Activated T-cell treated with anti-CD3 and anti-CD28 coated beads for 48 hours (primary cell): ENCODE measurements around the gene PRPS1.
"Not testable (repeated sequence)": the region's sequence is repeated elsewhere in the genome, so short reads cannot be mapped to it uniquely, and the experiment has no call there.

Experiments
- DNase-seq: peaks from one replicate; pipeline ENCODE4 v3.0.0-alpha.2; 2020; ENCODE audit warnings: low read depth

The PRPS1 gene

DNA sequence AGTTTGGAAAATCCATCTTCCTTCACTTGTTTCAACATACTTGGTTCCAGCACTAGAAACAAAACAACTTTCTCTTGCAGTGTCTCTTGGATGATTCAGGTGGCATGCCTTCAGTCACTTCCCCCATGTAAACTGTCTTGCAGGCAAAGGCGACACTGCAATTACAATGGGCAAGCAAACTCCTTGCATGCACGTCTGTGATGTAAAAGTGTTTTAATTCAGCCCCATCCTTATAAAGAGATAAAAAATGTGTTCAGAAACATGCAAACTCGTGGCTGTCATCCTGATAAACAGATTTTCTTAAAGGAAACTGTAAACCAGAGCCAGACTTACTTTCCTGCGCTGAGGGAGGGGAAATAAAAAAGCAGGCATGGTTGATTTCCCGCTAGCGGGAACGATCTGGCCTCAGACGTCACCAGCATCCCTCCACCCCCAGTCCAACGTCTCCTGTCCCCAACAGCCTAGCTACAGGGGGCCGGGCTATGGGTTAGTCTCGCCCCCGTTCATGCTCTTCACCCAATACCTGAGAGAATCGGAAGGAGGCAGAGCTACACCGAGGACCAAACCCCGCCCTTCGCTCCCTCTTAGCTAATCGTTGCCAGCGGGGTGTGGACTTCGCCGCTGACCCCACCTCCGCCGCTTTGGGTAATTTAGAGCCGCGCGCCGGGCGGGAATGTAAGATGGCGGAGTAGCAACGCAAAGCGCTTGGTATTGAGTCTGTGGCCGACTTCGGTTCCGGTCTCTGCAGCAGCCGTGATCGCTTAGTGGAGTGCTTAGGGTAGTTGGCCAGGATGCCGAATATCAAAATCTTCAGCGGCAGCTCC is at the start of gene PRPS1:
TSS of gene PRPS1 (plus strand) at position 673 of the 824 bp plus-strand sequence. CDS start at position 792, 119 bp downstream.
- peak; percentile 81 for DNase-seq

DNA sequence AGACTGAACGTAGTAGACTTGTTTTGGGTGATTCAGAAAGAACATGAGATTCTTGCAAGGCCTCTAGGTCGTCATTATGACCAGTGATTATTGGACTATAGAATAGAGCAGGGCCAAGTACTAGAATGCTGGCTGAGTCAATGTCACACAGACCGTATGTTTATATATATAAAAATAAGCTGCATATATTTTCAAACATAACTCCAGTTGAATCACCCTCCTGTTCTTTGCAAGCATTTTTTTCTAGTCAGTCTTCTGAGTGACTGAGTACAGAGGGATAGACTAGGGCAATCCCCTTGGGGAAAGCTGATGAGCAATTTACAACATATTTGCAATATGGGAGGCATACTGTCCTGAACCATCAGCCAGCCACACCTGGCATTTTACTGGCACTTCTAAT is 48.4 kb upstream of the PRPS1 start:
- DNase-seq = no peak

DNA sequence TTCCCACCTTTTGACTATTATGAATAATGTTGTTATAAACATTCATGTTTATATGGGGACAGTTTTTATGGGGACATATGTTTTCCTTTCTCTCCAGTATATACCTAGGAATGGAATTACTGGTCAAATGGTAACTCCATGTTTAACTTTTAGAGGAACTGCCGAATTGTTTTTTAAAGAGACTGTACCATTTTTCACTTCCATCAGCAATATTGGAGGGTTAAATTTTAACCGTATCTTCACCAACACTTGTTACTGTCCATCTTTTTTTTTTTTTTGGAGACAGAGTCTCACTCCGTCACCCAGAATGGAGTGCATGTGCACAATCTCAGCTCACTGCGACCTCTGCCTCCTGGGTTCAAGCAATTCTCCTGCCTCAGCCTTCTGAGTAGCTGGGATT is 46.4 kb upstream of the PRPS1 start:
- no peak for DNase-seq

DNA sequence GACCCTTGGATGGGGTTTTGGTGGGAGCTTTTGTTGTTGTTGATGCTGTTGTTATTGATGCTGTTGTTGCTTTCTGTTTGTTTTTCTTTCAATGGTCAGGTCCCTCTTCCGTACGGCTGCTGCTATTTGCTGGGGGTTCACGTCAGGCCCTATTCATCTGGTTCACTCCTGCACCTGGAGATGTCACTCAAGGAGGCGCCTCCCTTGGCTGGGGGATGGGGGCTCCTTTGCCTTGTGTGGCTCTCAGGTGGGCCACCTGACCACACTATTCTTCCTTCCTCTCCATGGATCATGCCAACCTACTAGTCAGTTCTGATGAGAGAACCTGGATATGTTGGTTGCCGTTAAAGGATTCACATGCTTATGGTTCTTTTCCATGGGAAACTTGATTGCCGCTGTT is 39.1 kb upstream of the PRPS1 start:
- no peak for DNase-seq

DNA sequence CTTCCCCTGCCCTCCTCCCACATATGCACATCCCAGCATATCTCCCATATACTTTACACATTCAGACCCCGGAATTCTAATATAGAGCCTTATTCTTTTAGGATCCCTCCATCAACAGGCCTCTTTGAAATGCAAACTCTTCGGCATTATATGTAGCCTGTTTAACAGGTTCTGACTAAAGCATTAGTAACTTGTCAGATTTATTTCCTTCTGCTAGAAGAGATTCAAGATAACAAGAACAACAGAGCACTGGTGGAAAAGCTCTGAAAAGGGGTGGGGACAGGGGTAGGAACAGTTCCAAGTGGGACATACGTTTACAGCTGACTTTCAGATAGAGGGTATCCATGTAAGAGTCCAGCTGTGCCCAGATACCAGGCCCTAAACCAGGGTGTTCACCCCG is 31.7 kb upstream of the PRPS1 start:
- DNase-seq = no peak

DNA sequence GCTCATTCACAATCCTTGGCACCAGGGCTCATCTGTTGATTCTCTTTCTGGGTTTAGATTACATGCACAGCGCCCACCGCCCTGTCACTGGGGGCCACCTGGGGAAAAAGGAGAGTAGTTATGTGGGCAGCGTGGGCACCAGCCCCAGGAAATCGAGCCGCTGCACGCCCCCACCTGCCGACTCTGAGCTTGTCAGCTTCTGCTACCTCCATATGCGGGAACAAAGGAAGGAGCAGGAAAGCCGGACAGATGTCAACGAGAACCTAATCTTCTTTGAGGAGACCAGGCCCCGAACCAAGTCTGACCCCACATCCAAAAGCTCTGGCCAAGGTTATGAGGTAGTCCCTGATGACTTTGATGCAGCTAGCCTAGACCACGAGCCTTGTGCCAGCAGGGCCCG is 31.0 kb upstream of the PRPS1 start:
- DNase-seq = no peak

DNA sequence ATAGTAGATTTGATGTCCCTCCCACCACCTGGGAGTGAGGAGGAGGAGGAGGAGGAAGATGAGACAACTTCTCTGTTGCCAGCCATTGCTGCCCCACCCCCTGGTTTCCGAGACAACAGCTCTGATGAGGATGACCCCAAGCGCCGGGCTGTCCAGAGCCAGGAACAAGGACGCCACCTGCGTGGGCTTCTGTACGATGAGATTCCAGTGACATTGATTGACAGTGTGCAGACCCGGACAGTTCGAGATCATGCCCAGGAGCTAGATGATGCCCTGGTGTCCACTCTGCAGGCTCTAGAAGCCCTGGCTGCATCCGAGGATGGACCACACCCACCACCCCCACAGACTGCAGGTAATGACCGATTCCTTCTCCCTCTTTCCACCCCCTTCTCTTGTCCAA is 30.5 kb upstream of the PRPS1 start:
- DNase-seq = no peak

DNA sequence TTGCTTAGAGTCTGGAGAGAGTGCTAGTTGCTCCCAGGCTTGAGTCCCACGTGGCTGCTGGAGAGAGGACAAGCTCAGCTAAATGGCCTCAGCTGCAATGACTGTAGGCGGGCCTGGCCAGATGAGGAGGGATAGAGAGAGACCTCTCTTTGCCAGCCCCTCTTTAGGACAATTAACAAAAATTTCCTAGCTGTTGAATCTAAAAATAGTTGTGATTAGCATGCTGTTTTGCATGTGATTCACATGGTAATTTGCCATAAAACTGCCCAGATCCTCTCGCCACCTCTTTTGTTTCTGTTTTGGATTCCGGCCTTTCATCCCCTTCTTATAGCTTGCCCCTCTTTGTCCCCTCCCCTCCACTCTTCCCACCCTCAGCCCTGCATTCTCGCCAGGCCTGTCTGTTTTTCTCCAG is 28.9 kb upstream of the PRPS1 start:
- DNase-seq = no peak

DNA sequence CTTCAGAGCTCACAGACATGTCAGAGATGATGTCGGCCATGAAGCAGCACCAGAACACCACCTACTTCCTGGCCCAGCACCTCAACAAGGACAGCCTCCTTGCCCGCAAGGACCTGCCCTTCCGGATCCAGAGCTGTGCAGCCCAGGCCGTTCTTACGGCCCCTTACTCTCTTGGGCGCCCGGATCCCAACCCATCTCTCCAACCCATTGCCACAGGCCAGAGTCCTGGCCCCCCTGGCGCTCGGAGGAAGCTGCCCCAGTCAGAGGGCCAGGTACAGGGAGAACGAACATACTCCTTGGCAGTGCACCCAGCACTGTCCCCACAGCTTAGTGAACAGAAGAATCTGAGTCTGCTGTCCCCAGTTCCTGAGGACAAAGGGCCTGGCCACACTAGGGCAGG is 27.9 kb upstream of the PRPS1 start:
- no peak for DNase-seq

DNA sequence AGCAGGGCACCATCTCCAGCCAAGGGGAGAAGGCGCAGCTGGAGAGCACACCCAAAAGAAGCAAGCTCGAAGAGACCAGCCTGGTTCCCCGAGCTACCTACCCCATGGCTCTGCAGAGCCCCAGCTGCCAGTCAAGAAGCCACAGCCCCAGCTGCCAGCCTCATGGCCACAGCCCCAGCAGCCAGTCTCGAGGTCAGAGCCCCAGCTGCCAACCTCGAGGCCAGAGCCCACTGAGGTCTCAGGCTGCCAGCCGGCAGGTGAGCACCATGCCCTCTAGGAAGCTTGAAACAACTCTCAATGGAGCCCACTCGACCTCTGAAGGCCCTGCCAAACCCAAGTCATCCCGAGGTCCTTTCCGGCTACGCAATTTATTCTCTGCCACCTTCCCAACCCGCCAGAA is 27.0 kb upstream of the PRPS1 start:
- DNase-seq = no peak

DNA sequence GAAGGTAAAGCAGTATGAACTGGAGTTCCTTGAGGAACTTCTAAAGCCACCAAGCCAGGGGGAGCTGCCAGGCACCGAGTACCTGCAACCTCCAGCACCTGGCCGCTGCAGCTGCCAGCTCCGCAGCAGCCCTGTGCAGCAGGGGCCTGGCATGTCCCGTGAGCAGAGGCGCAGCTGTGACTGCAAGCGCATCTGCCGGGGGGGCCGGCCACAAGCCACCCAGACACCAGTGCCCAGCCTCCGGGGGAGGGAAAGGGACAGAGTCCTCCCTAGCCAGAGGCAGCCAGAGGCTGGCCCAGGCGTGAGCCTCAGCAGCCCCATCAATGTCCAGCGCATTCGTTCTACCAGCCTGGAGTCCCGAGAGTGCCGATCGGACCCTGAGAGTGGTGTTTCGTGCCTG is 26.6 kb upstream of the PRPS1 start:
- no peak for DNase-seq

DNA sequence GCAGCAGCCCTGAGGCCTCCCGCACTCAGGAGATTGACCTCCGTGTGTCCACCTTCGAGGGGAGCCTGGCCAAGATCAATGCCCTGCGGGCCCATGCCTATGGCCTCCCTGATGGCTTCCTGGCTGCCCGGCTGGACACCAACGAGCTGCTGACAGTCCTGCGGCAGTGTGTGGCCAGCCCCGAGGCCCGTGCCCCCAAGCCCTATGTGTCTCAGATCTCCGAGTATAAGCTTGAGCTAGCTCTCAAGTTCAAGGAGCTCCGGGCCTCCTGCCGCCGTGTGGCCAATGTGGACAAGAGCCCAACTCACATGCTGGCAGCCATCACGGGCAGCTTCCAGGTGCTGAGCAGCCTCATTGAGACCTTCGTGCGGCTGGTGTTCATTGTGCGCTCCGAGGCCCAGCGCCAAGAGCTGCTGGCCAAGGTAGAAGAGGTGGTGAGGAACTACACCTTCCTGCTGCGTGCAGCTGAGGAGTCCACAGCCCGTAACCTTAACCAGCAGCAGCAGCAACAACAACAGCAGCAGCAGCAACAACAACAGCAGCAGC is 25.5 kb upstream of the PRPS1 start:
- no peak for DNase-seq

DNA sequence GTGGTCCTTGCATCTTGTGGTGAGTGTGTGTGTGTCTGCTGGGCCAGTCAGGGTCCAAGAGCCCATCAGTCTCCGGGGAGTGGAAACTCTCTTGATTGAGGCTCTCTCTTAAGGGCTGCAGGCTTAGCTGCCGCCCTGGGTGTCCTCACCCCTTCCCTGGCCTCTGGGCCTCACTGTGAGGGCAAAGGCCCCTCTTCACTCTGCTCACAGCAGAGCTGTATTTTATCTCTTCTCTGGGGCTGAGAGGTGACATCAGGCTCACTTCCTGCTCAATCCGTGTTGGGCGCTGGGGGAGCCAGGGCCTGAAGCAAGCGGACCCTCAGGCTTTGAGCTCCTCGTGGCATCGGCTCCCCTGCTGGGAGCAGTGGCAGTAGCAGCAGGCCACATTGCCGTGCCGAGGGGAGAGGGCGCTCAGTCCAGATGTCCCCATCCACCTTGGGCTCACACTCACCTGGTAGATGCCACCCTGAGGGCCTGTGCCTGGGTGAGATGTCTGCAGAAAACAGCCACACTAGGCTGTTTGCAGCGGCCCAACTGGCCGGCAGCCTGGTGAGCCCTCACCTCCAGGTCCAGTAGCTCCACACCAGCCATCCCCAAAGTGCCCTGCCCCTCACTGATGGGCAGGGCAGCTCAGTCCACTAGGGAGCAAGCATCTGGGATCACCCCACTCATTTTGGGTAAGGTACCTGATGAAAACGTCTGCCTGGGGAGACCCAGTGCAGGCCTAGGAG is 24.7 kb upstream of the PRPS1 start:
- DNase-seq = no peak

DNA sequence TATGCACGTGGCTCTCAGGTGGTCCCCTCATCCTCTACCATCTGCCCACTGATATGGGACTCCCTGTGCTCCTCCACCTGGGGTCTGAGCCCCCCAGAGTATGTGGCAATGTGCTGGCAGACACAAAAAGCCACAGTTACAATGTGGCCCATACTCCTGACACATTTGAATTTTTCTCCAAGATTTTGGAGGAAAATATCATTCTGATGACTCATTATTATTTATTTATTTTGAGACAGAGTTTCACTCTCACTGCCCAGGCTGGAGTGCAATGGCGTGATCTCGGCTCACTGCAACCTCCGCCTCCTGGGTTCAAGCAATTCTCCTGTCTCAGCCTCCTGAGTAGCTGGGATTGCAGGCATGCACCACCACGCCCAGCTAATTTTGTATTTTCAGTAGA is 19.2 kb upstream of the PRPS1 start:
- not testable (repeated sequence) for DNase-seq

DNA sequence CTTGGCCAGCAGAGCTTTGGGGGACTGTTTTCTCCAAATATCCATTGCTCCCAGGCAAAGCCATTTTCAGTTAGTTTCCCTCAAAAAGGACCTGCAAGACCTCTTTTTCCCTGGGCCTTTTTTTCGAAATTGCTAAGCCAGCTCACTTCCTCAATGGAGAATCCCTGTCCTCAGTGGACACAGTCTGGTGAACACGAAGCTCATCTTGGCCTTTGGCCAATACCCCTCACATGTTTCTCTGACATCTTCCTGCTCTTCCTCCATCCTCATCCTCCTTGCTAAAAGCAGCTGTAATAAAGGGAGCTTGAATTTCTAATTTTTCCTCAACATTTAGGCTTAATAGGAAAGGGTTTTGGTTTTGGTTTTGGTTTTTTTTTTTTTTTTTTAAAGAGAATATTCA is 17.6 kb upstream of the PRPS1 start:
- DNase-seq = no peak

DNA sequence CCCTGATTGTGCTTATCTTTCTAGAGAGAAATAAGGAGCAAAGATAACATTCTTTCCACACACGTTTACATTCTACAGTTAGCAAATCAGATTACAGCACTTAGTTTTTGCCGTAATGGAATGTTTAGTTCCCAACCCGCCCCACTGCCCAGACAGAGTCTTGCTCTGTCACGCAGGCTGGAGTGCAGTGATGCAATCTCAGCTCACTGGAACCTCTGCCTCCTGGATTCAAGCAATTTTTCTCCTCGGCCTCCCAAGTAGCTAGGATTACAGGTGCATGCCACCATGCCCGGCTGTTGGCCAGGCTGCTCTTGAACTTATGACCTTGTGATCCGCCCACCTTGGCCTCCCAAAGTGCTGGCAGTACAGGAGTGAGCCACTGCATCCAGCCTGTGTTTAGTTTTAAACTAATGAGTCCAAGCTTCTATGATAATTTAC is 8.4 kb upstream of the PRPS1 start:
- no peak for DNase-seq

DNA sequence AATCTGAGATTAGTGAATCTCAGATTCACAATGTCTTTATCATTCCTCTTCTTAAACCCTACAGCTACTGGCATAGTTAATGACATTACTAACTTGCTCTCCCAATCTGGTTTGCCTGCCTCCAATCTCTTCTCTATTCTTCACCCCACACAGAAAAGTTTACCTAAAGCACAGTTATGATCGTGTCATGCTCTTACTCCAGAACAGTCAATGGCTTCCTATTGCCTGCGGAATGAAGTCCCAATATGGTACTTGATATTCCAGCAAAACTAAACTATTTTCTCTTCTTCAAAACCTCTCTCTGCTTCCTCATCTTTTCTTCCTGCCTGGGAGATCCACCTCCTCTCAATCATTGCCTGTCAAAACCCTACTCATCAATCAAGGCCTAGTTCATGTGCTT is 3.4 kb upstream of the PRPS1 start:
- DNase-seq = no peak

DNA sequence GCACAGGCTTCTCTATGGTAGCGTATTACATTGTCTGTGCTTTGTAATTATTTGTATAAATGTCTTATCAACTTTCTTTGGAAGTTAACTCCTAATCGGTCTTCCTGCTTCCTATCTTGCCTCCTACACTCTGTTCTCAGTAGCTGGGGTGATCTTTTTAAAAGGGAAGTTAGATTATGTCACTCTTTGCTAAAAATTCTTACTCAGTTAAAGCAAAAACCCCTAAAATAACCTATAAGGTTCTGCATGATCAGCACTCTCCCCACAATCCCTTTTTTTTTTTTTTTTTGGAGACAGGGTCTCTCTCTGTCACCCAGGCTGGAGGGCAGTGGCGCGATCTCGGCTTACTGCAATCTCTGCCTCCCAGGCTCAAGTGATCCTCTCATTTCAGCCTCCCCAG is 2.6 kb upstream of the PRPS1 start:
- no peak for DNase-seq

DNA sequence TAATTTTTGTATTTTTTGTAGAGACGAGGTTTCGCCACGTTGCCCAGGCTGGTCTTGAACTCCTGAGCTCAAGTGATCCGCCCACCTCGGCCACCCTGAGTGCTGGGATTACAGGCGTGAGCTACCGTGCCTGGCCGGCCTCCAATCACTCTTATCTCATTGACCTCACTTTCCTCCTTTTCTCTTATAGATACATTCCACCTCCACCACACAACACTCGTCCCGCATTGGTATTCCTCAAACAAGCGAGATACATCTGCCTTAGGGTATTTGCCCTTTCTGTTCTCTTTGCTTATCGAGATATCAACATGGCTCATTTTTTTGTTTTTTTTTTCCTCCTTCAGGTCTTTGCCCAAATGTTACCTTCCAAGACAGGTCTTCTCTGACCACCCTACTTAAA is 1.8 kb upstream of the PRPS1 start:
- DNase-seq = no peak

DNA sequence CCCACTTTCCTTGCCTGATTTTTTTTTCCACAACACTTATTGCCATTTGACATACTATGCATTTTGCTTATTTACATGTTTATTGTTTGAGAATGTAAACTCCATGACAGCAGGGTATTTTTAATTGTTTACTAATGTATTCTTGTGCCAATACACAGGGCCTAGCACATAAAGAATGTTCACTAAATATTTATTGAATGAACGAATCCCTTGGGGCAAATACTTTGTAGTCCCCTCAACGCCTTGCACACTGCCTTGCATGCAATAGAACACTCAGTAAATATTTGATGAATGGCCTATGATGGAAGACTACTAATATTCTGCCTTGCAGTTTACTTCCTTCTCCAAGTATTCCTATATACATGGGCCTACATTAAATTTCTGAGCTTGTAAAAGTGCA is 1.4 kb upstream of the PRPS1 start:
- DNase-seq = no peak

DNA sequence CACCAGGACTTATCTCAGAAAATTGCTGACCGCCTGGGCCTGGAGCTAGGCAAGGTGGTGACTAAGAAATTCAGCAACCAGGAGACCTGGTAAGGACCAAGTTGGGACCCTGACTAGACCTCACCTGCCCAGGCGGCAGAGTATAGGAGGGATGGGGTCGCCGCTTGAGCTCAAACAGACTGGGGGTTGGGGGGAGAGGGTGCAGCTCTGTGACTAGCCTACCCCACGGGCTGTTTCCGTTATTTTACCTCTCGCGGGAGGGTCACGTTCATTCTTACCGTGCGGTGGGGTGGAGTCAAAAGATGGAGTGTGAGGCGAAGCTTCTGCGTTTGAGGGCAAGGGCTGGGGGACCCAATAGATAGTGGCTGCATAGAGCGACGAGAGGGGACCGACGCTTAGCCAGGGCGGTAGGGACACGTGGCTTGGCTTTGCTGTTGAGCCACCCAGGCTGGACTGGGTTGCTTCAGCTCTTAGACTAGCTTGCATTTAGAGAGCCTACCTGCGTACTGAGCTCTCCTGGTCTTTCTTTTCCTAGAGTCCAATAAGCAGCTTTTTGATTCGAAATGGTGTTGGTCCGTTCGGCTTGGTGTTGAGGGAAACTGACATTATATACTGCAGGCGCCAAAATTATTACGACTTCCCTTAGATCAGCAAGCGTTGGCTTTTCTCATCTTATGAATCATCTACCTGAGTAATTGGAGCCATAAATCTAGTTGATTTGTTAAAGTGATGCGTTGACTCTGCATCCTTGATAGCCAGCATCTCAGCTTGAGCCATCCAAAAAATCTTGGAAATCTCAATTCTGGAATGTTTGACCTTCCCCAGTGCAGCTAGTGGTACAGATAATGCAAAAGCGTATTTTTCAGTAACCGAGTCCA is 591 bp downstream of the PRPS1 start:
- peak; percentile 41 for DNase-seq

DNA sequence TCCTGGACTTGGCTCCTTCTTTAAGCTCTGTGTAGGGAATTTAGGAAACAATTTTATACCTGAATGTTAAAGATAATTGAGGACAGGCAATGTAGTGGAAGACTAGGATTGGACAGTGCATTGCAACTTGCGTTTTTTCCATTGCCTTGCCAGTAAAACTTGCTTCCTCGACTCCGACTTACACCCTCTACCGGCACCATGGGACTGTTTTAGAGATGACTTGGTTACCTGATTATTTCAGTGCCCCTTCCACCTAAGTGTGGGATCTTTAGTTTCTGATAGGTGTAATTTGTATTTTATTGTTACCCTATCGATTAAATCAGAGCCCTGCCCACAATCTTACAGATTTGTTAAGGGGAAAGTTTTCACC is 1.2 kb downstream of the PRPS1 start:
- no peak for DNase-seq
